Measurements from ENCODE around the gene SNX27. TPM values are rescaled to one million over a fixed set of nuclear protein-coding genes. Genes with fewer than 3 reads are reported as not detected.

SNX27 gene
- total RNA-seq, 1 experiment from 2014 or later, result 42.2 TPM

DNA sequence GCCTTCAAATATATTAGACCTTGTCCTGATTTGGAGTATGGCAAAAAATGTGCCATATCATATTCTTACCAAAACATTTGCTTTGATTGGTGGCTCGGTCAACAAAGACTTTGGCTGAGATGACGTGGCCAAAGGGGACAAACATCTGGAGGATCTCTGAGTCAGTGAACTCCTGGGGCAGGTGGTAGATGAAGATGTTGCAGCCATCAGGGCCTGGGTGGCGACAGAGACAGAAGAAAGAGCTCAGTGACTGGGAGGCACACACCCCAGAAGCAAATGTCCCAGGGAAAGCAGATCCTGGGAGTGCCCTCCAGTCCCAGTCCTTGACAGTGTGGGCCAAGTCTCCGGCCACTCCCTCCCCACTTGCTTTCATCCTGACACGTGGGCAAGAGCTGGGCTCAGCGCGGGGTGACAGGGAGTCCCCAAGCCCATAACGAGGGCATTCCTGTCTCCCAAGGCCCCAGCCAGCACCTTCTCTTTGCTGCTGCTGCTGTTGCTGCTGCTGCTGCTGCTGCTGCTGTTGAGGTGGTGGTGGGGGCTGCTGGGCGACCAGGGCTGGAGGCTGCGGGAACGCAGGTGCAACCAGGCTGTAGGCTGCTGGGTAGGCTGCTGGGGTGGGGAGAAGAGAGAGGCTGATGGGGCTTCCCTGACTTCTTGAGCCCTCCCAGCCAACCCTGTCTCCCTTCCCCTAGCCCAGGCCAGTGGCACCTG is 94.1 kb downstream of the SNX27 start:
- DNase-seq (ENCODE audit: low read depth, low spot score), result no peak
- ChIA-PET RAD21 (ENCODE audit: low non-redundant PET in 1 of 2, low total read pairs in 2 of 2, uncharacterized antibody in 2 of 2, unreplicated experiment in 2 of 2) (no interaction called here), POLR2A (no interaction called here), CTCF (no interaction called here)
- Histone ChIP-seq H4K20me1 (ENCODE audit: insufficient read depth) (no peaks in the 10 kb centered on the region), H3K4me3 (replicated peaks in 1 of 2; ENCODE audit: low read depth in 1 of 2, low read length in 2 of 2) (no peak overlapping the region), H3K27ac (ENCODE audit: low read depth, low read length) (no peak overlapping the region), H3K9ac (ENCODE audit: low read length) (no peak overlapping the region), H3K4me1 (ENCODE audit: control insufficient read depth in 1 of 2, insufficient read depth in 2 of 2, low read length in 2 of 2) (no peaks in the 10 kb centered on the region; a peak in 1 of 4 replicates), H3K79me2 (ENCODE audit: insufficient read depth, low read length) (no peaks in the 10 kb centered on the region), H2AFZ (ENCODE audit: low read depth, low read length, poor library complexity, severe bottlenecking) (no peak overlapping the region), H3K9me3 (ENCODE audit: control insufficient read depth in 1 of 2, insufficient read depth in 1 of 2, low read depth in 1 of 2, low read length in 2 of 2) (no peaks in the 10 kb centered on the region), H3K27me3 (ENCODE audit: insufficient read depth, low read length) (no peaks in the 10 kb centered on the region), H3K9me2 (ENCODE audit: insufficient read depth) (no peaks in the 10 kb centered on the region), H3K4me2 (ENCODE audit: low read length) (no peak overlapping the region), H3K36me3 (ENCODE audit: control insufficient read depth in 1 of 2, insufficient read depth in 2 of 2, low read length in 2 of 2) (peaks cover 2% of the 10 kb centered on the region in 2 experiments; a peak in 2 of 4 replicates)
- TF ChIP-seq EZH2 (IDR thresholded peaks at IDR 0.05) (no peak), RAD21 (IDR thresholded peaks at IDR 0.05; ENCODE audit: low read depth) (no peak), CBX3 (IDR thresholded peaks at IDR 0.05; ENCODE audit: low read depth) (no peak), EGR1 (IDR thresholded peaks at IDR 0.05; ENCODE audit: low read depth) (no peak), TCF7L2 (IDR thresholded peaks at IDR 0.05; ENCODE audit: borderline replicate concordance, extremely low read depth, insufficient read depth, insufficient read length) (no peak), YY1 (IDR thresholded peaks at IDR 0.05; ENCODE audit: extremely low read depth, insufficient replicate concordance, low read depth, low read length) (no peak), ZBTB33 (IDR thresholded peaks at IDR 0.05; ENCODE audit: extremely low read depth, insufficient replicate concordance, low read length) (no peak), POLR2AphosphoS5 (IDR thresholded peaks at IDR 0.05; ENCODE audit: low read depth, low read length) (no peak), SRF (IDR thresholded peaks at IDR 0.05; ENCODE audit: low read depth) (no peak), JUND (IDR thresholded peaks at IDR 0.05) (no peak), CEBPB (IDR thresholded peaks at IDR 0.05; ENCODE audit: low read depth) (no peak), FOSL1 (IDR thresholded peaks at IDR 0.05; ENCODE audit: low read depth) (no peak), ZNF274 (IDR thresholded peaks at IDR 0.05; ENCODE audit: low read depth, low read length) (no peak), SP1 (IDR thresholded peaks at IDR 0.05; ENCODE audit: low read depth) (no peak), POLR2A (IDR thresholded peaks at IDR 0.05; ENCODE audit: borderline replicate concordance, extremely low read depth, insufficient read depth, insufficient read length) (no peak), EZH2phosphoT487 (IDR thresholded peaks at IDR 0.05; ENCODE audit: borderline replicate concordance) (no peak)
- TF ChIP-seq, protein P1, sequence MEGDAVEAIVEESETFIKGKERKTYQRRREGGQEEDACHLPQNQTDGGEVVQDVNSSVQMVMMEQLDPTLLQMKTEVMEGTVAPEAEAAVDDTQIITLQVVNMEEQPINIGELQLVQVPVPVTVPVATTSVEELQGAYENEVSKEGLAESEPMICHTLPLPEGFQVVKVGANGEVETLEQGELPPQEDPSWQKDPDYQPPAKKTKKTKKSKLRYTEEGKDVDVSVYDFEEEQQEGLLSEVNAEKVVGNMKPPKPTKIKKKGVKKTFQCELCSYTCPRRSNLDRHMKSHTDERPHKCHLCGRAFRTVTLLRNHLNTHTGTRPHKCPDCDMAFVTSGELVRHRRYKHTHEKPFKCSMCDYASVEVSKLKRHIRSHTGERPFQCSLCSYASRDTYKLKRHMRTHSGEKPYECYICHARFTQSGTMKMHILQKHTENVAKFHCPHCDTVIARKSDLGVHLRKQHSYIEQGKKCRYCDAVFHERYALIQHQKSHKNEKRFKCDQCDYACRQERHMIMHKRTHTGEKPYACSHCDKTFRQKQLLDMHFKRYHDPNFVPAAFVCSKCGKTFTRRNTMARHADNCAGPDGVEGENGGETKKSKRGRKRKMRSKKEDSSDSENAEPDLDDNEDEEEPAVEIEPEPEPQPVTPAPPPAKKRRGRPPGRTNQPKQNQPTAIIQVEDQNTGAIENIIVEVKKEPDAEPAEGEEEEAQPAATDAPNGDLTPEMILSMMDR (IDR thresholded peaks at IDR 0.05 in 2 of 3, conservative IDR thresholded peaks at IDR 0.05 in 1 of 3; ENCODE audit: borderline replicate concordance in 1 of 3, insufficient read depth in 1 of 3, low read depth in 2 of 3, low read length in 2 of 3), result no peak
- TF ChIP-seq, protein P2, sequence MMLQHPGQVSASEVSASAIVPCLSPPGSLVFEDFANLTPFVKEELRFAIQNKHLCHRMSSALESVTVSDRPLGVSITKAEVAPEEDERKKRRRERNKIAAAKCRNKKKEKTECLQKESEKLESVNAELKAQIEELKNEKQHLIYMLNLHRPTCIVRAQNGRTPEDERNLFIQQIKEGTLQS (IDR thresholded peaks at IDR 0.05), result no peak
- BruUV-seq (replicated peaks), result no TSS peak
- intact Hi-C loops (cut with micrococcal nuclease), result no loop called here
- no peak for ATAC-seq

All from HCT116 (cell line).